IMR-90 (cell line): ENCODE measurements around the gene ANXA7. TPM values are rescaled to one million over a fixed set of nuclear protein-coding genes. Genes with fewer than 3 reads are reported as not detected.
A peak's percentile ranks its signal among the peaks of the same experiment; 100 is the strongest.

ENCODE experiments used
- ATAC-seq: fragments of 200-7000 bp; cut with Tn5 transposase; 2 replicates; pipeline ENCODE4 v1.9.1; 2020; ENCODE audit warnings: low read depth, mild to moderate bottlenecking, moderate library complexity
- Bru-seq: library from RNA; stranded (reverse); fragments of 400-500 nt; gene quantifications from one replicate; lab custom pipeline; 2021; lab: Mats Ljungman, UMichigan
- BruChase-seq, 2 experiments: library from RNA; stranded (reverse); fragments of 400-500 nt; gene quantifications; one replicate each; lab custom pipeline; 2021; lab: Mats Ljungman, UMichigan
- BruUV-seq: library from RNA; stranded (reverse); fragments of 400-500 nt; replicated peaks from 2 replicates; lab custom pipeline; 2021; lab: Mats Ljungman, UMichigan
- CTCF ChIA-PET: fragments of 300-600 bp; formaldehyde crosslinking; extraction: SDS; loops from one replicate; lab custom pipeline; 2021; ENCODE audit warnings: antibody characterized with exemption; lab: Yijun Ruan, JAX
- POLR2A ChIA-PET: fragments of 300-600 bp; sonication (Branson Sonifier 250); formaldehyde crosslinking; loops from one replicate; lab custom pipeline; 2022; ENCODE audit warnings: antibody characterized with exemption; ENCODE audit not compliant: unreplicated experiment; lab: Charles Lee
- DNase-seq: peaks from one replicate; pipeline ENCODE4 v3.0.0; 2013
- H2AFZ ChIP-seq: replicated peaks from 2 replicates; pipeline ENCODE3; 2013; ENCODE audit warnings: low read length, mild to moderate bottlenecking; ENCODE audit not compliant: poor library complexity
- H2AK5ac ChIP-seq: 2 replicates; pipeline ENCODE4 v1.6.1; 2013; ENCODE audit warnings: low read depth, low read length, inconsistent platforms
- H2AK9ac ChIP-seq: replicated peaks from 2 replicates; pipeline ENCODE3; 2013; ENCODE audit warnings: mild to moderate bottlenecking, low read depth, low read length, moderate library complexity; ENCODE audit not compliant: poor library complexity
- H2BK120ac ChIP-seq: 2 replicates; pipeline ENCODE4 v1.6.1; 2013; ENCODE audit warnings: low read depth, low read length, inconsistent platforms
- H2BK15ac ChIP-seq: 3 replicates; pipeline ENCODE4 v1.6.1; 2013; ENCODE audit warnings: low read depth, low read length, inconsistent platforms
- H2BK20ac ChIP-seq: 2 replicates; pipeline ENCODE4 v1.6.1; 2013; ENCODE audit warnings: low read depth, mild to moderate bottlenecking, inconsistent platforms, low read length, moderate library complexity
- H2BK5ac ChIP-seq: 2 replicates; pipeline ENCODE4 v1.6.1; 2013; ENCODE audit warnings: mild to moderate bottlenecking, low read depth, low read length, inconsistent platforms; ENCODE audit not compliant: poor library complexity, severe bottlenecking
- H3K14ac ChIP-seq: replicated peaks from 2 replicates; pipeline ENCODE4 v1.6.1; 2013; ENCODE audit warnings: low read depth, low read length, inconsistent platforms
- H3K18ac ChIP-seq: 2 replicates; pipeline ENCODE4 v1.6.1; 2013; ENCODE audit warnings: low read depth, low read length, control low read depth
- H3K23ac ChIP-seq: 2 replicates; pipeline ENCODE4 v1.6.1; 2013; ENCODE audit warnings: low read depth, low read length, inconsistent platforms
- H3K27ac ChIP-seq: 2 replicates; pipeline ENCODE4 v1.5.1; 2013; ENCODE audit warnings: mild to moderate bottlenecking, control low read depth, low read length; ENCODE audit not compliant: insufficient read depth
- H3K27me3 ChIP-seq: 2 replicates; pipeline ENCODE4 v1.6.1; 2013; ENCODE audit warnings: low read length; ENCODE audit not compliant: control insufficient read depth, insufficient read depth
- H3K36me3 ChIP-seq: 2 replicates; pipeline ENCODE4 v1.6.1; 2013; ENCODE audit warnings: low read length, mixed read lengths; ENCODE audit not compliant: control insufficient read depth, insufficient read depth
- H3K4ac ChIP-seq: 2 replicates; pipeline ENCODE4 v1.6.1; 2013; ENCODE audit warnings: low read depth, low read length, inconsistent platforms
- H3K4me1 ChIP-seq: 2 replicates; pipeline ENCODE4 v1.6.1; 2013; ENCODE audit warnings: low read length, mixed read lengths; ENCODE audit not compliant: control insufficient read depth, insufficient read depth
- H3K4me2 ChIP-seq: 2 replicates; pipeline ENCODE4 v1.6.1; 2013; ENCODE audit warnings: low read depth, mild to moderate bottlenecking, control low read depth, low read length, moderate library complexity
- H3K4me3 ChIP-seq: 2 replicates; pipeline ENCODE4 v1.5.1; 2013; ENCODE audit warnings: low read depth, mild to moderate bottlenecking, control low read depth, low read length, moderate library complexity; ENCODE audit not compliant: insufficient read depth
- H3K56ac ChIP-seq: 2 replicates; pipeline ENCODE4 v1.6.1; 2013; ENCODE audit warnings: low read length, inconsistent platforms; ENCODE audit not compliant: insufficient read depth; ENCODE audit errors: extremely low read depth
- H3K79me1 ChIP-seq, 2 experiments: 2 replicates each; pipeline ENCODE4 v1.6.1; 2013; ENCODE audit warnings: low read length in 2 of 2, inconsistent platforms in 1 of 2, low read depth in 1 of 2
- H3K9ac ChIP-seq: 2 replicates; pipeline ENCODE4 v1.6.1; 2013; ENCODE audit warnings: low read depth, low read length, control low read depth
- H3K9me1 ChIP-seq: 2 replicates; pipeline ENCODE4 v1.6.1; 2013; ENCODE audit warnings: low read length, inconsistent platforms; ENCODE audit not compliant: insufficient read depth
- H3K9me3 ChIP-seq: 2 replicates; pipeline ENCODE4 v1.6.1; 2013; ENCODE audit warnings: low read length; ENCODE audit not compliant: control insufficient read depth, insufficient read depth
- H4K20me1 ChIP-seq: 2 replicates; pipeline ENCODE4 v1.6.1; 2013; ENCODE audit warnings: low read length, inconsistent platforms; ENCODE audit not compliant: insufficient read depth
- H4K5ac ChIP-seq: 2 replicates; pipeline ENCODE4 v1.6.1; 2013; ENCODE audit warnings: mild to moderate bottlenecking, low read depth, low read length, control low read depth
- H4K8ac ChIP-seq, 2 experiments: 2 replicates each; pipeline ENCODE4 v1.6.1; 2013; ENCODE audit warnings: low read depth in 2 of 2, low read length in 2 of 2, control low read depth in 1 of 2, inconsistent platforms in 1 of 2
- H4K91ac ChIP-seq: 2 replicates; pipeline ENCODE4 v1.6.1; 2013; ENCODE audit warnings: low read depth, low read length, inconsistent platforms; ENCODE audit not compliant: insufficient read depth
- CEBPB ChIP-seq: IDR thresholded peaks from 2 replicates; pipeline ENCODE4 v1.6.1; 2012; ENCODE audit warnings: low read depth, low read length, improper control_type of control experiment
- CHD1 ChIP-seq: IDR thresholded peaks from 2 replicates; pipeline ENCODE4 v1.6.1; 2012; ENCODE audit warnings: low read depth, low read length, improper control_type of control experiment
- CTCF ChIP-seq: conservative IDR thresholded peaks from 2 replicates; pipeline ENCODE4 v1.5.1; 2012; ENCODE audit warnings: mild to moderate bottlenecking, low read depth, low read length, improper control_type of control experiment
- ELK1 ChIP-seq: fragments of 150-350 bp; IDR thresholded peaks from 2 replicates; pipeline ENCODE4 v1.6.1; 2016; ENCODE audit warnings: low read depth, mild to moderate bottlenecking, low read length, moderate library complexity, borderline replicate concordance
- MAZ ChIP-seq: IDR thresholded peaks from 2 replicates; pipeline ENCODE4 v1.6.1; 2012; ENCODE audit warnings: low read depth, mild to moderate bottlenecking, low read length, improper control_type of control experiment, moderate library complexity, borderline replicate concordance
- MXI1 ChIP-seq: IDR thresholded peaks from 2 replicates; pipeline ENCODE4 v1.6.1; 2012; ENCODE audit warnings: low read depth, mild to moderate bottlenecking, low read length, moderate library complexity, borderline replicate concordance
- NFE2L2 ChIP-seq: fragments of 150-350 bp; IDR thresholded peaks from 2 replicates; pipeline ENCODE4 v1.6.1; 2016; ENCODE audit warnings: low read depth, mild to moderate bottlenecking, low read length
- POLR2A ChIP-seq: IDR thresholded peaks from 2 replicates; pipeline ENCODE4 v1.6.1; 2012; ENCODE audit warnings: mild to moderate bottlenecking, low read depth, low read length
- SMC3 ChIP-seq: fragments of 150-350 bp; IDR thresholded peaks from 2 replicates; pipeline ENCODE4 v1.6.1; 2016; ENCODE audit warnings: low read depth, mild to moderate bottlenecking, antibody characterized with exemption, low read length, moderate library complexity
- USF2 ChIP-seq: fragments of 150-350 bp; IDR thresholded peaks from 2 replicates; pipeline ENCODE4 v1.6.1; 2017; ENCODE audit warnings: mild to moderate bottlenecking, antibody characterized with exemption, low read length, low read depth
- WGBS, 2 experiments: methylation state at CpG; one replicate each; pipeline versions ENCODE4 v1.1.5 to v1.1.7; 2013; ENCODE audit warnings: missing lambda C conversion rate in 2 of 2; ENCODE audit not compliant: insufficient read length in 1 of 2; ENCODE audit errors: extremely low coverage in 2 of 2; 5-methylcytosine and 5-hydroxymethylcytosine counted together
- dilution Hi-C: fragments of 300-500 bp; cut with HindIII; formaldehyde crosslinking; loops from one replicate; pipeline ENCODE4 v1.14.3; 2018; ENCODE audit warnings: low sequenced_read_pairs; ENCODE audit not compliant: unreplicated experiment
- in situ Hi-C: fragments of 300-500 bp; cut with MboI; formaldehyde crosslinking; loops from 3 replicates; pipeline ENCODE4 v1.14.3; 2019; ENCODE audit warnings: low sequenced_read_pairs, inconsistent platforms, mixed read lengths
- intact Hi-C: fragments of 100-400 bp; cut with micrococcal nuclease; formaldehyde crosslinking; loops from 2 replicates; pipeline ENCODE4 v1.10.0; 2022
- long read RNA-seq: library from polyadenylated mRNA; unstranded; transcript quantifications from one replicate; pipeline ENCODE4 v2.0.0, GENCODE V29; 2021; ENCODE audit not compliant: unreplicated experiment
- polyA plus RNA-seq, 3 experiments: library from polyadenylated mRNA; depleted of rRNA; stranded (reverse); fragments of >200 nt; gene quantifications; 2 replicates each; pipeline ENCODE4 v1.2.3, GENCODE V29; 2012; ENCODE audit warnings: low replicate concordance in 1 of 3
- total RNA-seq: library from RNA; depleted of rRNA; stranded (reverse); fragments of >200 nt; gene quantifications from 2 replicates; pipeline ENCODE4 v1.2.3, GENCODE V29; 2012; rRNA removed

ANXA7 gene
- 102 and 120 TPM in 2 replicates for total RNA-seq
- 77.2 and 77.4 TPM in 2 replicates for polyA plus RNA-seq (2012; rRNA removed)
- polyA plus RNA-seq (2012; cell fraction: cytosol; rRNA removed), result 29.6 and 35.2 TPM in 2 replicates
- polyA plus RNA-seq (2012; cell fraction: nucleus; rRNA removed; ENCODE audit: low replicate concordance), result 24.3 and 30.7 TPM in 2 replicates
- Bru-seq, nascent RNA, result percentile 84 among the genes with signal in this experiment
- BruChase-seq, experiment 1, labeled RNA remaining after a 6-hour chase, result percentile 82 among the genes with signal in this experiment
- percentile 72 among the genes with signal in this experiment for BruChase-seq, experiment 2, labeled RNA remaining after a 2-hour chase
- long read RNA-seq, transcript ANXA7-202 (13 exons, 2,452 nt), result major isoform, 106 of 157 reads
- long read RNA-seq, partial matches to known transcripts, result 36 of 157 reads
- long read RNA-seq, other reads (novel, unspliced or antisense), result 15 of 157 reads

- Histone ChIP-seq H2BK5ac (peak within 1 kb of the TSS; percentile 76), H3K27ac (peak within 1 kb of the TSS; percentile 85), H3K4ac (peak within 1 kb of the TSS; percentile 43), H3K9ac (peak within 1 kb of the TSS; percentile 75), H4K91ac (peak within 1 kb of the TSS; percentile 86), H4K5ac (peak within 1 kb of the TSS; percentile 28; the same call in 1 of the 2 replicates), H3K9me1 (peaks cover 3% of the 10 kb centered on the region; the same call in 1 of the 2 replicates), H2AK9ac (peak within 1 kb of the TSS; percentile 50), H3K9me3 (no peaks in the 10 kb centered on the region), H2BK120ac (peak within 1 kb of the TSS; percentile 49; the same call in 1 of the 2 replicates), H4K20me1 (peaks cover 17% of the 10 kb centered on the region; the same call in 1 of the 2 replicates), H2BK15ac (peak within 1 kb of the TSS; percentile 0; the same call in 1 of the 3 replicates), H2AK5ac (peak within 1 kb of the TSS; percentile 39; the same call in 1 of the 2 replicates), H2BK20ac (no peak within 1 kb of the TSS), H3K23ac (peak within 1 kb of the TSS; percentile 64), H2AFZ (peak within 1 kb of the TSS; percentile 98), H4K8ac (peak within 1 kb of the TSS; percentile 1 to 94; a peak in 3 of 4 replicates), H3K4me3 (peak within 1 kb of the TSS; percentile 85), H3K18ac (peak within 1 kb of the TSS; percentile 26; the same call in 1 of the 2 replicates), H3K79me1 (peaks cover 13 to 30% of the 10 kb centered on the region in 2 experiments), H3K14ac (peak within 1 kb of the TSS; percentile 11), H3K4me1 (no peaks in the 10 kb centered on the region), H3K4me2 (peak within 1 kb of the TSS; percentile 88), H3K27me3 (no peaks in the 10 kb centered on the region), H3K56ac (peak within 1 kb of the TSS; percentile 24), H3K36me3 (no peaks in the 10 kb centered on the region)
- WGBS, 2 experiments, result 1% methylated on average over 15 of the region's 62 CpGs; no CpG with 5 or more reads in 1 of the 2 experiments
- no TSS peak for BruUV-seq
- intact Hi-C loops, result loop anchor here (10.0 kb wide), 1 partner anchor 231 kb away; the partner anchor contains the start of gene MYOZ1
- POLR2A ChIA-PET, result interaction anchor here (0.6 kb wide), 1 partner anchor 157 kb away, joined by 14 read pairs; no protein-coding TSS in a partner anchor
- peak; percentile 75 for DNase-seq
- CTCF ChIA-PET, result no interaction called here
- in situ Hi-C loops, result no loop called here
- ATAC-seq, result peak; percentile 99
- dilution Hi-C loops, result no loop called here
- TF ChIP-seq USF2 (no peak), MAZ (peak; percentile 72; the same call in 1 of the 2 replicates), CTCF (peak; percentile 30), CHD1 (no peak), CEBPB (no peak), POLR2A (peak; percentile 81), MXI1 (peak; percentile 79; the same call in 1 of the 2 replicates), SMC3 (no peak), NFE2L2 (peak; percentile 79), ELK1 (no peak)
These were observed at the start of gene ANXA7 for GRCh38 chr10:73413528-73414229. TSS of gene ANXA7 (minus strand) at chr10:73414058. CDS start at chr10:73400856, 13,202 bp downstream.
